Erythroblast (primary cell): ENCODE data around the gene PTPRCAP.

ENCODE experiments used
- GATA1 ChIP-seq: IDR thresholded peaks from 2 replicates; pipeline ENCODE4 v1.6.1; 2011; ENCODE audit warnings: low read depth, mild to moderate bottlenecking, control low read depth, low read length, moderate library complexity
- POLR2A ChIP-seq: IDR thresholded peaks from 2 replicates; pipeline ENCODE4 v1.6.1; 2011; ENCODE audit warnings: mild to moderate bottlenecking, low read length

GRCh38 chr11:67429722-67430121 is 7.8 kb downstream of the PTPRCAP start:
- TF ChIP-seq POLR2A (no peak), GATA1 (no peak)
